Measurements from ENCODE around the gene DNAJC6. TPM values are rescaled to one million over a fixed set of nuclear protein-coding genes. Genes with fewer than 3 reads are reported as not detected.

Gene DNAJC6
- total RNA-seq, 2 experiments from 2014 or later = 4.0 to 5.4 TPM

DNA sequence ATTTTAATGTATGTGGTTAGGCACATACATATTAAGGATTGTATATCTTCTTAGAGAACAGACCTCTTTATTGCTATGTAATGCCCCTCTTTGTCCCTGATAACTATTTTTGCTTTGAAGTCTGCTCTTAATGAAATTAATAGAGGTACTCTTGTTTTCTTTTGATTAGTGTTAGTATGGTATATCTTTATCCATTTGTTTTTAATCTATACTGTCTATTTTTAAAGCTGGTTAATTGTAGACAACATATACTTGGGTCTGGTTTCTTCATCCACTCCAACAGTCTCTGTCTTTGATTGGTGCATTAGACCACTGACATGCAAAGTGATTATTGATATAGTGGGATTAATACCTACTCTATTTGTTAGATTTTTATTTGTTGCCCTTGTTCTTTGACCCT, 147.1 kb downstream of the DNAJC6 start:
- ChIA-PET POLR2A (no interaction called here), CTCF (no interaction called here)
- DNase-seq = no peak
- no peak overlapping the region for H3K27ac Mint-ChIP-seq
- H3K4me1 Mint-ChIP-seq = peaks cover 30% of the 10 kb centered on the region
- H3K9me3 Mint-ChIP-seq = peaks cover 7% of the 10 kb centered on the region
- no peaks in the 10 kb centered on the region for H3K27me3 Mint-ChIP-seq
- peaks cover 3% of the 10 kb centered on the region for H3K36me3 Mint-ChIP-seq (ENCODE audit: low read depth)
- H3K4me3 Mint-ChIP-seq = no peak overlapping the region

DNA sequence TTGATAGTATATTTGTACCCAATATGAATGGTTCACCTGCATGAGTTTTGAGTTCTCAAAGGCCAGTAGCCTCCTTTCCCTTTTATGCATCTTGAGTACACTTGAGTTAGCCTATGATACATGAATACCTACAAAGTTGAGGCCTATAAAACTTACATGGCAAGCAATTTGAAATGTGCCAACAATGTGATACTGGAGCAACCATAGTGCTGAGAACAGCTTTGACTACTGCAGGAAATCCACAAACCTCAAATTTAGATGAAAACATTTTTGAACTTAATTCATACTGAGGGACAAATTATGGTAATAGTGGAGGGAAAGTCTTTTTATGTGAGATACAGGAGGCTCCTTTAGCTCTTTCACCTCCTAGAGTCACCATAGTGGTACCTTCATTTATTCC, 148.5 kb downstream of the DNAJC6 start:
- H3K27me3 Mint-ChIP-seq = no peaks in the 10 kb centered on the region
- no peak for DNase-seq
- ChIA-PET CTCF (interaction anchor here (1.3 to 2.6 kb wide), 3 partner anchors 22 to 230 kb away, joined by 5 to 10 read pairs (median 7); partner anchors contain the start of genes LEPR and LEPROT), POLR2A (interaction anchor here (0.8 kb wide), 1 partner anchor 27 kb away, joined by 4 read pairs; no protein-coding TSS in a partner anchor)
- H3K4me3 Mint-ChIP-seq = no peak overlapping the region
- peaks cover 7% of the 10 kb centered on the region for H3K9me3 Mint-ChIP-seq
- H3K4me1 Mint-ChIP-seq = peaks cover 30% of the 10 kb centered on the region
- peaks cover 3% of the 10 kb centered on the region for H3K36me3 Mint-ChIP-seq (ENCODE audit: low read depth)
- H3K27ac Mint-ChIP-seq = no peak overlapping the region

DNA sequence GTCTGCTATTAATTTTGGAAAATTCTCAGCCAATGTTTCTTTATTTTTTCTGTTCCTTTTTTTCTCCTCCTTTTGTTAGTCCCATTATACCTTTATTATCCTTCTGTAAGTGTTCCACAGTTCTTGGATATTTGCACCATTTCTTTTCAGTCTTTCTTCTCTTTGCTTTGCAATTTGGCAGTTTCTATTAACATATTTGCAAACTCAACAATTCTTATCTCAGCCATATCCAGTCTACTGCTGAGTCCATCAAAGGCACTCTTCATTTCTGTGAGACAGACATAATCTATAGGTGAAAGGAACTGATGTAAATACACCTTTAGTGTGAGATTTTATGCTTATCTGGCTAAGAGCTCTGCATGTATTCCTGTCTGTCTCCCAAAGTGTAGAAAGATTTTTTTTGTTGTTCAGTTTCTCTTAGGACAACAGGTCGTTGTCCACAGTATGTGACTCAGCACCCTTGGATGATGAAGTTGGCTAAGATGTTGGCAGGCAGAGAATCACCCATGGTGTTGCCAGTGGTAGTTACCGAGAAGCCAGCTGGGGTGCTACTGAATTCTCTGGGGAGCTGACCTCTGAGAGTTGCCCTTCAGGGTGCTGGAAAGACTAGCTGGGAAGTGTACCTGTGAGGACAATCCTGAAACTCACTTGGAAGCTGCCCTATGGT, 149.5 kb downstream of the DNAJC6 start:
- peaks cover 3% of the 10 kb centered on the region for H3K36me3 Mint-ChIP-seq (ENCODE audit: low read depth)
- POLR2A ChIA-PET = interaction anchor here (0.7 to 1.2 kb wide), 2 partner anchors 34 to 274 kb away, joined by 3 read pairs; no protein-coding TSS in a partner anchor
- H3K27me3 Mint-ChIP-seq = no peaks in the 10 kb centered on the region
- CTCF ChIA-PET = interaction anchor here (0.7 to 2.6 kb wide), 28 partner anchors 9 to 246 kb away, joined by 3 to 40 read pairs (median 5); partner anchors contain the start of genes DNAJC6, LEPR and LEPROT
- no peak overlapping the region for H3K27ac Mint-ChIP-seq
- H3K4me1 Mint-ChIP-seq = peaks cover 30% of the 10 kb centered on the region
- peaks cover 7% of the 10 kb centered on the region for H3K9me3 Mint-ChIP-seq
- no peak for DNase-seq
- no peak overlapping the region for H3K4me3 Mint-ChIP-seq

DNA sequence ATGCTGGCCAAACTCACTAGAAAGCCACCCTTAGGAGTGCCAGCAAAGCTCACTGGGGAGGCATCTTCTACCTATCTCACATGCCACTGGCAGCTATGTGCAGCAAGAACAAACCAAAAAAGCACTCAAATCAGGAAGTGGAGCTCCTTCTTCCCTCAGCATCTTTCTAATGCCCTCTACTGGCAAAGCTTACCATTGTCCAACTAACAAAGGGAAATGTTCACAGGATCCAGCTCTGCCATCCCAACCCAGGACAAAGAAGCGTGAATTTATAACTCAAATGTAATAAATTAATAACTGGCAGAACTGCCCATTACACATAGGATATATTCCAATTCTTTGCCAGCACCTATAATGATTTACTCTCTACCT, 150.0 kb downstream of the DNAJC6 start:
- no peak for DNase-seq
- no peaks in the 10 kb centered on the region for H3K27me3 Mint-ChIP-seq
- peaks cover 30% of the 10 kb centered on the region for H3K4me1 Mint-ChIP-seq
- no peak overlapping the region for H3K27ac Mint-ChIP-seq
- H3K36me3 Mint-ChIP-seq (ENCODE audit: low read depth) = peaks cover 3% of the 10 kb centered on the region
- ChIA-PET POLR2A (interaction anchor here (0.7 to 1.2 kb wide), 2 partner anchors 33 to 273 kb away, joined by 3 read pairs; no protein-coding TSS in a partner anchor), CTCF (interaction anchor here (0.6 to 2.6 kb wide), 28 partner anchors 9 to 315 kb away, joined by 3 to 40 read pairs (median 5); partner anchors contain the start of genes DNAJC6, LEPR and LEPROT)
- peaks cover 7% of the 10 kb centered on the region for H3K9me3 Mint-ChIP-seq
- H3K4me3 Mint-ChIP-seq = no peak overlapping the region

Other genes starting within 250 kb of the DNAJC6 start
- 10 to 100 TPM; 56.2 to 58.1 TPM for gene AK4, start 161.3 kb upstream of the DNAJC6 start, total RNA-seq
- gene LEPR, start 111.1 kb downstream of the DNAJC6 start, total RNA-seq = 1 to 10 TPM; 3.7 to 4.2 TPM
- 10 to 100 TPM; 29.2 to 31.3 TPM for gene LEPROT, start 111.1 kb downstream of the DNAJC6 start, total RNA-seq

Measured in activated CD4-positive, alpha-beta memory T cell treated with anti-CD3 and anti-CD28 coated beads, Interleukin-2, amount 10 ng/mL, durations not matched to agents 7 days and 5 days (primary cell).